Hematopoietic multipotent progenitor cell treated with erythropoietin and hydrocortisone succinate and interleukin-3 and kit ligand, for 8 days (in vitro differentiated cells): ENCODE results near the gene SNED1.
"Not testable (repeated sequence)": the region's sequence is repeated elsewhere in the genome, so short reads cannot be mapped to it uniquely, and the experiment has no call there.

Experiments
- DNase-seq: peaks from one replicate; pipeline ENCODE4 v3.0.0-alpha.2; 2015

The SNED1 gene

DNA sequence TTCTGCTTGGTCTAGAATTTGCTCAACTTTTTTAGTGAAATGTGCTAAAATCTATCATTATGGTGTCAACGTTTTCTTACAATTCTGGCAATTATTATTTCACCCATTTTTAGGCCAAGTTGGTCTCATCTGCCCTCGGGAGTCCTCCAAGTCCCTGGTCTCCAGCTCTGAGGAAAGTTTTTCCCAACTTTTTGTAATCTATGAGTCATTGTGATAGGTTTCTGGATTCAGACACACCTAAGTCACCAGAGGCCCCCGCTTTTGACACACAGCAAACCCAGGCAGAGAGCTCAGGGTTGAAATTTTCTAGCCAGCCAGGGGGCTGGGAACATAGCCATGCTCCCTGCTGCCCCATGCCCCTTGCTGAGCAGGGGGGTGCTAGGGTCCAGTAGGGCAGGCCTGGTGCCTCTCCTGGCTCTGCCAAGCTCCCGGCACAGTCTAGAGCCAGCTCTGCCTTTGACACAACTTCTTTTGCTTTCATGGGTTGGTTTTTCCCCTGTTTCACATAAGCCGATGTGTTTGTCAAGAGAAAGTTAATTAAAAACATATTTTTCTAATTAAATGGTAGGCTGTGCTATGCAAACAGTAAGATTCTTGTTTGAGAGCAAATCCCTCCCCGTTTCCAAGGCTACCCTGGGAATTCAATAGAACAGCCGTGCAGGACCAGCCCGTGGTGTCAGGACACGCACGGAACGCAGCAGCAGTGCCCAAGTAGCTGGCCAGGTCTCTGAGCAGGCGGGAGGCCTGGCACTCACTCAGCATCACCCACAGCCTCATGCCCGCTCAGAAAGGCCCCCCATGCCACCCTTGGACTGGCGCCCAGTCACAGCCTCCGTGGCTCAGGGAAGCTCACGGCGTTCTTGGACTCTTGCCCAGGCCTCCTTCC is 25.5 kb upstream of the SNED1 start:
- DNase-seq = no peak

DNA sequence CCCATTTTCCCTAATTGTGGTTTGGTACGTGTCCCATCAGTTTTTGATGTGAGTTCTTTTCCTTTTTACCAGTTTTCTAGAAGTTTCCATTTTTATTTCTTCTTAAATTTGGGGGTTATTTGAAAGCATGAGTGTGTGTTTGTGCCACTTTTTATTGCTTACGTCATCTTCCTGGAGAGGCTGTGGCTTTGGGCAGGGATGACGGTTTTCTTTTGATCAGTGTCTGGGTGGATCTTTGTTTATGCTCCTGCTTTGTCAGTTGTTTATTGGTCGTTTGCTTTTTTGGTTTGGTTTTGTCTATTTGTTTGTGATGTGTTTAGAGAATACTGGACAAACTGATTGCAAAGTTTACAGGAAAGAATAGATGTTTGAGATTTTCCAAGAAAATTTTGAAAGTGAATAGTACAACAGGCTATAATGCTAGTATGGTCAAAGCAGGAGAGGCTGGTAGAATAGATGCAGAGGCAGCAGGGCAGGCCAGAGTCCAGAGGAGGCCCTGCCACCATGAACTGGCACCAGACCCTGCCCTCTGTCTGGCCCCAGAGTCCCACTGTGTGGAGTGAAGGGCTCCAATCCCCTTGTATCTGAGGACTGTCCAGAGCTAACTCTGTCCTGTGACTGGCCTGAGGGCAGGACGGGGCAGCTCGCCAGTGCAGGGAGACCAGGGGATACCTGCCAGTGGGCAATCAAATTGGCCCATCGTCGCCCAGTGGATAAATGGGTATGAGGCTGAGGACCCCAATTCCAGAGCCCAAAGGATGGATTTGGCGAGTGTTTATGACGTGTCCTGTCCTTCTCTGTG is 23.4 kb upstream of the SNED1 start:
- no peak for DNase-seq

DNA sequence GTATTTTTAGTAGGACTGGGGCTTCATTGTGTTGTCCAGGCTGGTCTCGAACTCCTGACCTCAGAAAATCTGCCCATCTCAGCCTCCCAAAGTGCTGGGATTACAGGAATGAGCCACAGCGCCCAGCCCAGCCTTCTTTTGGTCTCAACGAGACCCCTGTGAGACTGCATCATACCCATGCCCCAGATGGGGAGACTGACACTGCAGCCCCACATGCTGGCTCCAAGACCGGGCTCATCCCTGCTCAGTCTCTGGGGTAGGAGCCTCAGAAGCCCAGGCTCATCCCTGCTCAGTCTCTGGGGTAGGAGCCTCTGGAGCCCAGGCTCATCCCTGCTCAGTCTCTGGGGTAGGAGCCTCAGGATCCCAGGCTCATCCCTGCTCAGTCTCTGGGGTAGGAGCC is 22.5 kb upstream of the SNED1 start:
- not testable (repeated sequence) for DNase-seq

DNA sequence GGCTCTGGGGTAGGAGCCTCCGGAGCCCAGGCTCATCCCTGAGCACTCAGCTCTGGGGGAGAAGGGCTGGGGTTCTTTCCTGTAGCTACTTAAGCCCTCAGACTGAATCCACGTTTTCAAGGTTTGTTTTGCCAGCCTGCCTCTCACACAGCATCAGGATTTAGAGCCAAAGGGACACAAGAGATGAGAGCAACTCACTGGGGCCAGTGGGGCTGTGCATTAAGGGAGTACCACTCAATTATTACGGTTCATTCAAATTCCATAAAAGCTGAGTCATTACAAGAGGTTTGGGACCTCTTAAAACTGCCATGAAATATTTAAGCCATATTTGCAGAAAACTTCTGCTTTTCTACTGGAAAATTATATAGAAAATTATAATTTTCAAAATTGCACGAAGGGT is 17.1 kb upstream of the SNED1 start:
- DNase-seq = no peak

DNA sequence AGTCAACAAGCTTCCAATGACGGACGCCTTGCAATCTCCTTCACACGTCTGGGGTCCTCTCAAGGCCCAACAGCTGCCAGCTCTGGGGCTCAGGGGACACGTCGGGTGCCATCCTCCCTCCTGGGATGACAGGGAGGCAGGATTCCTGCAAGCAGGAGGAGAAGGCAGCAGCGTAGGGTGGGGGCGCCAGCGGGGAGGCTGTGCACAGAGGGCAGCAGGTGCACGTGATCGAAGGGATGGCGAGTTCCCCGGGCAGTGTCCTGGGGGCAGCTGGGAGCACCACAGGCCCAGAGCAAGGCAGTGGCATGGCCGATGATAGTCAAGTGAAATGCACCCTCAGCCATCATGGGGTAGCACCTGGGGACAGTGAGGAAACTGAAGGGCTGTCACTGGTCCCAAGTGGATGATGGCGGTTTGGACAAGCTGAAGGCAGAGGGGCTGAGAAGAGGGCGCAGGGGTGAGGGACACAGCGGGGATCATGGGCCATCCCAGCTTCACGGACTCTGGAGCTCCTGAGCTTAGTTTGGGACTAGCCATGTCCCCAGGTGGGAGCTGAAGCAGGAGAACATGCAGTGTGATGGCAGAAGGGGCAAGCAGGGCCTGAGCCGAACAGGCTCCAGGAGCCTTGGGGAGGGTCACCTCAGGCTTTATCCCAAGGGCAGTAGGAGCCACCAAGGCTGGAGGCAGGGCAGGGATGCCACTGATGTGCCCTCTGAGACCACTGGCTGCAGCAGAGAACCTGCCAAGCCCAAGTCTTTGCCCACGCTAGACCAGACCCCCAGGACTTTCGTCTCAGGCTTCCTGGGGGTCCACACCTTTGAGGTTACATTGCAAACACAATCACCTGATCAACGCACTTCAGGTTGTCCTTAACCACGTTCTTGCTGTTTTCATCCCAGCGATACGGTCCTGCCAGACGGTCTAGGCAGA is 16.3 kb upstream of the SNED1 start:
- no peak for DNase-seq

DNA sequence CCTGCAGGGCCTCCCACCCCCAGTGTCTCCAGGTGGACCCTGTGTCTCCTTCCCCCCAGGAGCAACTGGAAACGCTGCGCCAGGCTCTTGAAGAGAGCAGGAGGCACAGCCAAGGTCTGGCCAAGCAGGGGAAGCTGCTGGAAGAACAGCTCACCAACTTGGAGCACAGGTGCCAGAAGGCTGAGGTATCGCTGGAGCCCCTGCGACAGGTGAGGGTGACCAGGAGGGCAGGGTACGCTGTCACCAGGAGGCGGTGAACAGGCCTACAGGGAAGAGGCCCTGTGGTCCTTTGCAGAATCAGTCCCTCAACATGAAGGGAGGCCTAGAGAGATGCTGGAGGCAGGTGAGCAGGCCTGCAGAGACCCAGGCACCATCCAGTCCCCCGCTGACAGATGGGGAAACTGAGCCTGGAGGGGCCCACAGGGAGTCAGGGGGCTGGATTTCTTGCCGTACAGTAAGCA is 15.6 kb upstream of the SNED1 start:
- no peak for DNase-seq

- DNase-seq = peak; percentile 19
Measured at GRCh38 chr2:240983361-240983995, 14.9 kb upstream of the SNED1 start.

GRCh38 chr2:240983996-240984498 is 14.4 kb upstream of the SNED1 start:
- no peak for DNase-seq

DNA sequence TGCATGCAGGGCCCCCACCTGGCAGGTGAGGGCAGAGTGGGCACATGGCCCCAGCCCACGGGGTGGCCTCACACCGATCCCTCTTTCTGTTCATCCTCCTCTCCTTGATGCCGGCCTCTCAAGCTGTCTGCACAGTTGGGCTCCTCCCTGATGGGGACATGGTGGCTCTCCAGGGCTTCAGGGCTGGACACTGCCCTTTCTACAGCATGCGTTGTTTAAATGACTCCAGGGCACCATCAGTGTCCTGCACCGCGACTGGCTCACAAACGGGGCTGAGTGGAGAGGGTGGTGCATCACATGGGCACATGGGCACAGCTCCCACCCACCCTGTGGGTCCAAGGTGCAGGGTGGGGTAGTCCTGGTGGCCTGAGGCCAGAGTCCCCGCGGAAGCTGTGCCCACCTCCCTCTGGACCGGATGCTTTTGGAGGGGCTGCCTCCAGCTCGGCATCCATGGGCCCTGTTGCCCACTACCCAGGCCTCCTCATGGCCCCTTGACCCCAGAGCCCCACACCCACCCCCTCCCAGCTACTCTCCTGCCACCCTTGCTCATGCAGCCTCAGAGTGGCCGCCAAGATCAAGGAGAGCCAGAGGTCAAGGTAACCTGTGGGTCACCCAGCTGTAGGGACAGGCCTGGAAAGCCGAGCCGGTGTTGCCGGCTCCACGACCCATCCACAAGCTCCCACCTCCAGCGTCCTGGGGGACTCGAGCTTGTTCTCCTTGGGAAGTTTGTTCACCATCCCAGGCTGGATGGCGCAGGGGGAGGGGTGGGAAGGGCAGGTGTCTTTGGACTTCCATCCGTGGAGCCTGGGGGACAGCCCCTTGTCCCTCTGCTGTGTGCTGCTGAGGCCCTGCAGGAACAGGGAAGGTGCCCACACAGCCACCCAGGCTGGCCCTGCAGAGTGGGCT is 12.3 kb upstream of the SNED1 start:
- DNase-seq = no peak

GRCh38 chr2:240986787-240987411 is 11.5 kb upstream of the SNED1 start:
- DNase-seq = no peak

DNA sequence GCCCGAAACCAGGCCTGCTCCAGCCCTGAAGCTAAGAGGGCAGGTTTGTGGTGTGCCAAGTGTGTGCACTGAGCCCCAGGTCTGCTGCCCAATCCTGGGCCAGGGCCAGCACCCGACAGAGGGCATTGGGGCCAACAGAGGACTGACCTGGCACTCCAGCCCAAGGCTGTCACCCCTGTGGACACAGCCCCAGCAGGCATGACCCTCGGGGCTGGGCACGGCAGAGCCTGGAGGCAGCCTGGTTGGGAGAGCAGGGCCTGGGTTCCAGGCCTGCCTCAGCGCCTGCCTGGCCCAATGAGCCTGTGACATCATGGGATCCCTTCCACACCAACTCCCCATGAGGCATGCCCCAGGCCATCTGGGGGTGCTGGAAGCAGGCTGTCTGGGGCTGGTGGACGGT is 10.8 kb upstream of the SNED1 start:
- DNase-seq = no peak

DNA sequence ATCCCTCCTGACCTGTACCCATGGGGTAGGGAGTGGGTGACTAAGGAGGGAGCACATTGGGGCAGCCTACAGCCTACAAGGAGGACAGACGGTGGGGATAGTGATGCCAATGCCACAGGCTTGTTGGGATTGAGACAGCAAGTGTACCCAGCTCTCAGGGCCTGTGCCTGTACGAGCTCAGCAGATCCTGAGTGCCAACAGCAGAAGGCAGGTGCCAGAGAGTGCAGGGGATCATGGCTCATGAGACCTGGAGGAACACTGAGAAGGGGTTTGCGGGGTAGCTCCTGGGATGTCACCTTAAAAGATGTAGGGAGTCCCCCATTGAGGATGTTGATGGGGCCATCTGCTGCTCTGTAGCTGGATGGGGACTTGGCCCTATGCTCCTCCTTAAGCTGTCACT is 10.3 kb upstream of the SNED1 start:
- DNase-seq = no peak

- DNase-seq = no peak
Measured at GRCh38 chr2:240988571-240989271, 9.7 kb upstream of the SNED1 start.

- DNase-seq = peak; percentile 19
Measured at GRCh38 chr2:240989451-240990265, 8.8 kb upstream of the SNED1 start.

GRCh38 chr2:240990266-240990529 is 8.2 kb upstream of the SNED1 start:
- DNase-seq = no peak

DNA sequence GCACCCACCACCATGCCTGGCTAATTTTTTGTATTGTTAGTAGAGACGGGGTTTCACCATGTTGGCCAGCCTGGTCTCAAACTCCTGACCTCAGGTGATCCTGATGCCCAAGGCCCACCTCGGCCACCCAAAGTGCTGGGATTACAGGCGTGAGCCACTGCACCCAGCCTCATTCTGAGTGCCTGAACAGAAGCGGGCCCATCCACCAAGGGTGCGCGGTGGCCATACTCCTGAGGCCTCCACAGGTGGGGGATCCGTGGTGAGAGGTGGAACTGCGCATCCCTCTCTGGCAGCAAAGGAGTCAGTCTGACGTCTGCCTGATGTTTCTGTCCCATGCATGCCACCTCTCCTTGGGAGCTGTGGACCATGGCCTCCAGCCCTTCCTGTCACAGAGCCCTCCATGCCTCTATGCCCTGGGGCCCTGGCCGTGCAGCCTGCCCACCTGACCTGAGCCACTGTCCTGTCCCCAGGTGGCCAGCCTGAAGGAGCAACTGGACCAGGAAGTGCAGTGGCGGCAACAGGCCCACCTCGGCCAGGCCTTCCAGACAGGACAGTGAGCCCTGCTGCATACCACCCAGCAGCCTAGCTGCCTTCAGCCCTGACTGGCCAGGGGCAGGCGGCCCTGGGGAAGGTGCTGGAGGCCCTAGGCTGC is 7.6 kb upstream of the SNED1 start:
- no peak for DNase-seq

GRCh38 chr2:240991378-240992263 is 6.8 kb upstream of the SNED1 start:
- DNase-seq = no peak
